Hematopoietic multipotent progenitor cell treated with erythropoietin and hydrocortisone succinate and interleukin-3 and kit ligand, for 6 days (in vitro differentiated cells): Measurements from ENCODE around the gene DDX17.

ENCODE experiments used
- DNase-seq: peaks from one replicate; pipeline ENCODE4 v3.0.0-alpha.2; 2015

Gene DDX17

GRCh38 chr22:38506118-38506962, at the start of gene DDX17:
TSS of gene DDX17 (minus strand) at chr22:38506311.
- peak; percentile 99 for DNase-seq

GRCh38 chr22:38554281-38554680, 48.2 kb upstream of the DDX17 start:
- no peak for DNase-seq

GRCh38 chr22:38549101-38549894, 43.2 kb upstream of the DDX17 start:
- no peak for DNase-seq

GRCh38 chr22:38540701-38541100, 34.6 kb upstream of the DDX17 start:
- DNase-seq = no peak

- DNase-seq = peak; percentile 48
These were observed 25.3 kb upstream of the DDX17 start for GRCh38 chr22:38531251-38531938.

- no peak for DNase-seq
These were observed 18.3 kb upstream of the DDX17 start for GRCh38 chr22:38524429-38524828.

- no peak for DNase-seq
These were observed 17.4 kb upstream of the DDX17 start for GRCh38 chr22:38523479-38523878.

- no peak for DNase-seq
These were observed 16.9 kb upstream of the DDX17 start for GRCh38 chr22:38523029-38523428.

- DNase-seq = no peak
These were observed 13.5 kb upstream of the DDX17 start for GRCh38 chr22:38519453-38520250.

- no peak for DNase-seq
These were observed 12.5 kb upstream of the DDX17 start for GRCh38 chr22:38518620-38519019.

- peak; percentile 69 for DNase-seq
These were observed 7.0 kb upstream of the DDX17 start for GRCh38 chr22:38513063-38513462.

GRCh38 chr22:38510416-38510970, 4.4 kb upstream of the DDX17 start:
- no peak for DNase-seq

GRCh38 chr22:38505541-38506117, 482 bp downstream of the DDX17 start:
- peak; percentile 71 for DNase-seq

- peak; percentile 82 for DNase-seq
These were observed 1.2 kb downstream of the DDX17 start for GRCh38 chr22:38504731-38505540.

- DNase-seq = no peak
These were observed 3.1 kb downstream of the DDX17 start for GRCh38 chr22:38503021-38503420.

- no peak for DNase-seq
These were observed 4.1 kb downstream of the DDX17 start for GRCh38 chr22:38501797-38502672.

- no peak for DNase-seq
These were observed 8.2 kb downstream of the DDX17 start for GRCh38 chr22:38497869-38498268.

- no peak for DNase-seq
These were observed 11.2 kb downstream of the DDX17 start for GRCh38 chr22:38494939-38495338.

- DNase-seq = no peak
These were observed 11.6 kb downstream of the DDX17 start for GRCh38 chr22:38494498-38494897.
